HG03175 (cell line): ENCODE results near the gene MAP1LC3A.

Experiments
- ATAC-seq: cut with Tn5 transposase; IDR thresholded peaks from one replicate; pipeline ENCODE4 v1.9.1; 2021; ENCODE audit warnings: mild to moderate bottlenecking, moderate library complexity; ENCODE audit not compliant: unreplicated experiment

Gene MAP1LC3A

GRCh38 chr20:34528921-34529297 is 29.6 kb upstream of the MAP1LC3A start:
- no peak for ATAC-seq

DNA sequence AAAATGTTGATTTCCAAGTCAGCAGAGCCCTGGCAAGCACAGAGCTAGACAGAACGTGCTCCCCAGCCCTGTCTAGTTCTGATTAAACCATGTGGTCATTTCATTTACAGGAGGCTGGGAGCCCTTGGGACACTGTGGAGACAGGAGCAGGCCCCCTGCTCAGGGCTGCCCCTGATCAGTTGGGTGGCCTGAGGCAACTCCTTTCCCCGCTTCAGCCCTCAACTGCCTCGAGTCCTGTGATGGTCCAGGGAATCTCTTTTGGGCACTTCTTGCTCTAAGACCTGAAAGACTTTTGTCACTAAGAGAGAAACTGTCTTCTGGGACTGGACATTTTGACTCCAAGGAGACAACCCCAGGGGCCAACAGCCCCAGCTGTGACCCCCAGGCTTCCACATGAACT is 28.8 kb upstream of the MAP1LC3A start:
- ATAC-seq: no peak

GRCh38 chr20:34530342-34530741 is 28.2 kb upstream of the MAP1LC3A start:
- no peak for ATAC-seq

- no peak for ATAC-seq
Observed at GRCh38 chr20:34531608-34532265, 26.8 kb upstream of the MAP1LC3A start.

DNA sequence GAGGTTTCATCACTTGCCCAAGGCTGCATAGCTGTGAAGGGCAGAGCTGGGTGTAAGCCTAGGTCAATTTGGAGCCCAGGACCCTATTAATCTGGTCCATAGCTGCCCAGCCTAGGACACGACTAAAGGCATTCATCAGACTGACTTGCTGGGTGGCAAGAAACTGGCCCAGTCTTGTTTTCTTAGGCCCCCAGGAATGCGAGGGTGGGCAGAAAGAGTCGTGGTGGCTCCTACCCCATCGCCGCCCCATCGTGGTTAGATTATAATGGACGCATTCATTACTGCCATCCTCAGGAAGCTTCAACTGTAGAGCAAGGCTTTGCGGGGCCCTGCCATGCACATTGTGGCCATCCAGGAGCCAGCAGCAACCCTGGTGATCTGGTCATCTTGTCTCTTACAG is 26.2 kb upstream of the MAP1LC3A start:
- no peak for ATAC-seq

- no peak for ATAC-seq
Observed at GRCh38 chr20:34532756-34533155, 25.8 kb upstream of the MAP1LC3A start.

DNA sequence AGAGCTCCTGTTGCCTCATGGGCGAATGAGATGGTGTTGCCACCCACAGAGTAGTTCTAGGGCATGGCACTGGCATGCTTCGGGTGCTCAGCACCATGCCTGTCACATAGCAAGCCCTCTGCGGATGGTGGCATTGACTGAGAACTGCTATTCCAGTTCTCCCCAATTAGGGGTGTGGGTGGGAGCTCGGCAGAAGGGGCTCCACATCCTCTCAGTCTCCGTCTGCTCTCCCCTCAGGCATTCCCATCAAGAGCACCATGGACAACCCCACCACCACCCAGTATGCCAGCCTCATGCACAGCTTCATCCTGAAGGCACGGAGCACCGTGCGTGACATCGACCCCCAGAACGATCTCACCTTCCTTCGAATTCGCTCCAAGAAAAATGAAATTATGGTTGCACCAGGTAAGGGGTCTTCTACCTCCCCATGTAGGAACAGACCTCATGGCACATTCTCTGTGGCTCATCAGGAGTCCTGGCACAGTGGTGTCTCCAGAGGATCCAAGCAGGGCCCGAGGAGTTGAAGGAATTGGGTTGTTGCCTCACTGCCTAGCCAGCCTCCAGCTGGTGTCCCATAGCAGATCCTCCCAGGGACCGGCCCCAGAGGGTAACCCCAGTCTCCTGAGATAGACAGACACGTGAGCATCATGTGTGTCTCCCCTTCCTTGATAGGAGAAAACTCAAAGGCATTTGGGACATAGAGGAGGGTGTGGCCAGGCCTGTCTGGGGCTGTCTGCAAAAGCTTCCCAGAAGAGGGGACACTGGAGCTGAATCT is 23.9 kb upstream of the MAP1LC3A start:
- no peak for ATAC-seq

GRCh38 chr20:34535301-34535840 is 23.1 kb upstream of the MAP1LC3A start:
- no peak for ATAC-seq

GRCh38 chr20:34535857-34536256 is 22.7 kb upstream of the MAP1LC3A start:
- ATAC-seq: no peak

DNA sequence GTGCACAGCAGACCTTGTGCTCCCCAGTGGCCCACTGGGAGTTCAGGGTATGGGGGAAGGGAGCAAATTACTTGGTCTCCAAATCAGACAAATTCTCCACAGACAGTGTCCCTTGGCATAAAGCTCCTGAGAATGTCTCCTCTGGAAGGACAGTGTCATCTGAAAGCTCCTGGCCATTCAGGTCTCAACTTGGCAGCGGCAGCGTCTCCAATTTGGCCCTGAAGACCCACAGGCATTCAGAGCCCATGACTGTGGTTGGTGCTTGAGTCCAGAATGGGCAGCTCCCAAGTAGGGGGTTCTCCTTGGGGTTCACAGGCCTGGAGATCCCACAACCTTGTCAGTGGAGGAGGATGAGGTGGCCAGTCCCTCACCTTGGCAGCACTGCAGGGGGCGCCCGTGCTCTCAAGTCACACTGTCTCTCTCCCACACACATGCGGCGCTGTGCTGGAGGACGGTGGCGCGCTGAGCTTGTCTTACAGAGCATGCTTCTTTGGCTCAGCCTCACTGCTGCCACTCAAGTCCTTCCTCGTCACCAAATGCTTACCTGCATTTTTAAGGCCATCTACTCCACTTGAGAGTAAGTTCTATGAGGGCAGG is 21.6 kb upstream of the MAP1LC3A start:
- no peak for ATAC-seq

- no peak for ATAC-seq
Observed at GRCh38 chr20:34537651-34538050, 20.9 kb upstream of the MAP1LC3A start.

GRCh38 chr20:34538671-34539123 is 19.8 kb upstream of the MAP1LC3A start:
- no peak for ATAC-seq

DNA sequence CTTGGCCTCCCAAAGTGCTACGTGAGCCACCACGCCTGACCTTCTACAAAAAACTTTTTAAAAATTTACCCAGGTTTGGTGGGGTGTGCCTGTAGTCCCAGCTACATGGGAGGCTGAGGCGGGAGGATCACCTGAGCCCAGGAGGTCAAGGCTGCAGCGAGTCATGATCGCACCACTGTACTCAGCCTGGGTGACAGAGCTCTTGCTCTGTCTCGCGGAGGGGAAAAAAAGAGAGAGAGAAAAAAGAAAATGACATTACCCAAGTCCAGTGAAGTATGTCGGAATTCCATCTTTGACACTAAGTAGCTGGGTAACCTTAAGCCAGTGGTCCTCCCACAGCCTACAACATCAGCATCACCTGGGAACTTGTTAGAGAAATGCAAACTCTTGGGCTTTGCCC is 18.8 kb upstream of the MAP1LC3A start:
- no peak for ATAC-seq

- no peak for ATAC-seq
Observed at GRCh38 chr20:34540596-34541263, 17.8 kb upstream of the MAP1LC3A start.

DNA sequence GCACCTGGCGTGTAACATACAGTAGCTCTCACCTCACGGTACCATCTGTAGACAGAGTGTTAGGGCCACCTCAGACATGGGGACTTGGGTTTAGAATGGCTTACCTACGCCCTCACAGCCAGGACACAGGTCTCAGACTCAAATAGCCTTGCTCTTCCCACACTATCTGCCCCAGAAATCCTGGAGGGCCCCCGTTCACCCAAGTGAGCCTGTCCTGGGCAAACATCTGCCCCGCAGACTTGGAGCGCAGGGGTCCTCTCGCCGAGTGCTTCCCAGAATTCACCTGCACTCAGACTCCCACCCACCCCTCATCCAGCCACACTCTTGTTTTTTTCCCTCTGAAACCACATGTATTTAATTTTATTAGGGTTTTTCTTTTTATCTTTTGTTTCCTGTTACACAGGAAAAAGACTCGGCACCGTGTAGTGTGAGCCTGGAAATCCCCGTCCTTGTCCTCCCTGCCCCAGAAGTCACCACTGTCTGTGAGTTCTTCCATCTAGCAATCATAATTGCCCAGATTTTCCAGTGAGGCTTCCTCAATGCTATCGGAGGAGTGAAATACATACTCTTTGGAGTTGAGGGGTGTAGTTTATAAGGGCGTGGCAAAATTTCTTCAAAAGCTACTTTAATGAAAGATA is 17.1 kb upstream of the MAP1LC3A start:
- ATAC-seq: no peak

- ATAC-seq: no peak
Observed at GRCh38 chr20:34541917-34542316, 16.6 kb upstream of the MAP1LC3A start.

GRCh38 chr20:34542439-34542838 is 16.1 kb upstream of the MAP1LC3A start:
- no peak for ATAC-seq

GRCh38 chr20:34543463-34544056 is 15.0 kb upstream of the MAP1LC3A start:
- no peak for ATAC-seq

DNA sequence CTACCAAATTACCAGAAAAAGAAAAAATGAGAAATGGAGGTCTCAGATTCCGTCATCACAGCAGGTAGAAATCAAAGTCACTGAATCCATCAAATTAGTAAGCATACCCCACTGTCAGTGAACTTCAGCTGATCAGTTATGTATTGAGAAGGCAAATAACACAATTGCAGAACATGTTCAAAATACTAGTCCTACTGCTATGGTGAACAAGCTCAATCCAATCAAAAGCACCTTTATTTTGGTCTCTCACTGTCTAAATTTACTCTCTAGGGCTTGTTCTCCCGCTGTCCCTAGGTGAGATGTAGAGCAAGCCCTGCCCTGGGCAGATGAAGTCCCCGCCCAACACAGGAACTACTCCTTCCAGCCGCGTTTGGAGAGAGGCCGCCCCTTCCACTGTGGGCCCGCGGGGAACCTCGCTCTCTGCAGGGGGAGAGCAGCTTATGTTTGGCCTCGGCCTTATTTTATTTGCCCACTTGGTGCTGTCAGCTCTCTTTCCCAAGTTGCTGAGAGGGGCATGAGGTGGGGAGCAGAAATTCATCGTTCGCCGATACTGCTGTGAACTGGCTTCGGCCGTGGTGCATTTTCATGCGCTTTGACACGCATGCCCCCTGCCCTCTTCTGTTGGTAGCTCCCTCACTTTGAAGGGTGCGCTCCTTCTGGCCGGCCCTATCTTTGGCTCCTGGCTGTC is 14.3 kb upstream of the MAP1LC3A start:
- no peak for ATAC-seq

DNA sequence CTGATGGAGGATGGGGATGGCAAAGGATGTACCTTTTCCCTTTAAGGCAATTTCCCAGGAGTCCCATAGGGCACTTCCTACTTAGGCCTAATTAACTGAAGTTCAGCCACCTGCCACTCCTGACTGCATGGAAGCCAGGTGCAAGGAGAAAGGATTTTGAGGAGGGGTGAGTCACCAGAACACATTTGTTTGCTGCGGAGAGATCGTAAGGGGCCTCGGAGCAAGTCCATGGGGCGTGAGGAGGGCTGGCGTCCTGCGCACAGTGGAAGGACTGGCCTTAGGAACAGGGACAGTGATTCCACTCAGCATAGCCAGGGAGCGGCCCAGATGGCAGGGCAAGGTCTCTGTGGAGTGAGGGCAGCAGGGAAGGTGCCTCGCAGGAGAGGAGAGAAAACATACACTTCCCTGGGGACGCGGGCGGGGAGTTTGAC is 11.8 kb upstream of the MAP1LC3A start:
- ATAC-seq: no peak
